Lower leg skin (tissue), 3 donors: ENCODE measurements around the gene NSD1.

Source experiments
- CTCF ChIP-seq, 3 donors: fragments of 450-650 bp; IDR thresholded peaks; one replicate each; pipeline ENCODE4 v1.5.1; 2016; ENCODE audit warnings: antibody characterized with exemption in 3 of 3, mild to moderate bottlenecking in 3 of 3, moderate library complexity in 2 of 3
- POLR2A ChIP-seq, 2 donors: fragments of 450-650 bp; IDR thresholded peaks; one replicate each; pipeline ENCODE4 v1.6.1; 2016 to 2017; ENCODE audit warnings: antibody characterized with exemption in 2 of 2, mild to moderate bottlenecking in 1 of 2, moderate library complexity in 1 of 2

DNA sequence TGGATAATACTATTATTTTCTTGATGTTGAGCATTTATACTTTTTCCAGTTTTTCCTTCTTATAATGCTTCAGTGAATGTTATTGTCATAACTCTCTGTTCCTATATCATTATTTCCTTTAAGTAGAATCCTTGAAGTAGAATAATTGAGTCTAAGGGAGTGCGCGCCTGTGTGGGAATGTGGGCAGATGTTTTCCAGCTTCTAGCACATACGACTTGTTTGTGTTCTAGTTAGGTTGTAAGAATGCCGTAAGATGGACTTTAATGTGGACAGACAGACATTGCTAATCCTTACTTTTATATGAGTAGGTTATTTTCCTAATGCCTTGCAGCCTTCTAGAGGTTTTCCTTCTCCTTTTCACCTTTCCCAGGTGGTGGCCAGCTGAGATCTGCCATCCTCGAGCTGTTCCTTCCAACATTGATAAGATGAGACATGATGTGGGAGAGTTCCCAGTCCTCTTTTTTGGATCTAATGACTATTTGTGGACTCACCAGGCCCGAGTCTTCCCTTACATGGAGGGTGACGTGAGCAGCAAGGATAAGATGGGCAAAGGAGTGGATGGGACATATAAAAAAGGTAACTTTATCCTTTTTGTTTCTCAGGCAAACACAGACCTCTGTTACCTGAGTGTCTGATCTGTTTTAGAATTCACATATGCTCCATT lies 135.8 kb downstream of the NSD1 start:
- TF ChIP-seq CTCF (IDR thresholded peaks at IDR 0.05): no peak
- TF ChIP-seq POLR2A (IDR thresholded peaks at IDR 0.05): no peak
